22Rv1 (cell line): Measurements from ENCODE around the gene DCAF8L1.

Source experiments
- ZFX ChIP-seq: fragments of 450-650 bp; IDR thresholded peaks from 2 replicates; pipeline ENCODE4 v1.6.1; 2017; ENCODE audit warnings: antibody characterized with exemption, borderline replicate concordance
- TF ChIP-seq, protein P1 (sequence below): fragments of 450-650 bp; IDR thresholded peaks from 2 replicates; pipeline ENCODE4 v1.5.1; 2017; ENCODE audit warnings: mild to moderate bottlenecking

DNA sequence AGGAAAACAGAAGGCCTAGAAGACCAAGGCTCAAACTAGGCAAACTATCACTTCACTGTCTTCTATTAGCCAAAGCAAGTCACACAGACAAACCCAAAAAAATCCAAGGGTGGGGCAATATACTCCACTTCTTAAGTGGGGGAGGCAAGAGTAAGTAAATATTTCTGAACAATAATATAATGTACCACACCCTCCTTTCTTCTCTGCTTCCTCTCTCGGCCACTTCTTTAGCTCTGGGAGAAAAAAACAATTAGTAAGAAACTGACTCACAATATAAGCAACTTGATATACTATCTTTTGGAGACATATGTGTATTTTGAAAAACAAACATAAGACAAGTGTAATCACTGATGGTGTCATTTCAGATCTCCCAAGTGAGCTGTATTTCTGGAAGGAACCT, 14.8 kb downstream of the DCAF8L1 start:
- TF ChIP-seq, protein P1, sequence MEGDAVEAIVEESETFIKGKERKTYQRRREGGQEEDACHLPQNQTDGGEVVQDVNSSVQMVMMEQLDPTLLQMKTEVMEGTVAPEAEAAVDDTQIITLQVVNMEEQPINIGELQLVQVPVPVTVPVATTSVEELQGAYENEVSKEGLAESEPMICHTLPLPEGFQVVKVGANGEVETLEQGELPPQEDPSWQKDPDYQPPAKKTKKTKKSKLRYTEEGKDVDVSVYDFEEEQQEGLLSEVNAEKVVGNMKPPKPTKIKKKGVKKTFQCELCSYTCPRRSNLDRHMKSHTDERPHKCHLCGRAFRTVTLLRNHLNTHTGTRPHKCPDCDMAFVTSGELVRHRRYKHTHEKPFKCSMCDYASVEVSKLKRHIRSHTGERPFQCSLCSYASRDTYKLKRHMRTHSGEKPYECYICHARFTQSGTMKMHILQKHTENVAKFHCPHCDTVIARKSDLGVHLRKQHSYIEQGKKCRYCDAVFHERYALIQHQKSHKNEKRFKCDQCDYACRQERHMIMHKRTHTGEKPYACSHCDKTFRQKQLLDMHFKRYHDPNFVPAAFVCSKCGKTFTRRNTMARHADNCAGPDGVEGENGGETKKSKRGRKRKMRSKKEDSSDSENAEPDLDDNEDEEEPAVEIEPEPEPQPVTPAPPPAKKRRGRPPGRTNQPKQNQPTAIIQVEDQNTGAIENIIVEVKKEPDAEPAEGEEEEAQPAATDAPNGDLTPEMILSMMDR = no peak
- TF ChIP-seq ZFX = no peak
